ENCODE data around the gene PHYHD1.
A peak's percentile ranks its signal among the peaks of the same experiment; 100 is the strongest.

The PHYHD1 gene

DNA sequence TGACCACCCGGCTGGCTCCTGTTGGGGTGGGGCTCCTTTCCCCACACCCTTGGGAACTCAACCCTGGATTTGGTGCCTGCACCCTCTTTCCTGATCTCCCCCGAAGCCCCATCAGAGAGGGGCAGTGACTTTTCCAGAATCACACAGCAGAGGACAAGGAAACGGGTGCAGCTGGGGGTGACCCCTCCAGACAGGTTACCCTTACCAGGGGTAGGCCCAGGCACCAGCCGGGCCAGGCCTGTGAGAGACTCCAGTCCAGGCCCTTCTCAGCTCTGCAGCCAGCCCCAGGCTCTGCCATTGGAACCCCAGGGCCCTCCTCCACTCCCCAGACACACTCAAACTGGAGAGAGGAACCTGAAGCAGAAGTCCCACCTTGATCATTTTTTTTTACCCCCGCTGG is 19.0 kb upstream of the PHYHD1 start:
- no peak for DNase-seq

DNA sequence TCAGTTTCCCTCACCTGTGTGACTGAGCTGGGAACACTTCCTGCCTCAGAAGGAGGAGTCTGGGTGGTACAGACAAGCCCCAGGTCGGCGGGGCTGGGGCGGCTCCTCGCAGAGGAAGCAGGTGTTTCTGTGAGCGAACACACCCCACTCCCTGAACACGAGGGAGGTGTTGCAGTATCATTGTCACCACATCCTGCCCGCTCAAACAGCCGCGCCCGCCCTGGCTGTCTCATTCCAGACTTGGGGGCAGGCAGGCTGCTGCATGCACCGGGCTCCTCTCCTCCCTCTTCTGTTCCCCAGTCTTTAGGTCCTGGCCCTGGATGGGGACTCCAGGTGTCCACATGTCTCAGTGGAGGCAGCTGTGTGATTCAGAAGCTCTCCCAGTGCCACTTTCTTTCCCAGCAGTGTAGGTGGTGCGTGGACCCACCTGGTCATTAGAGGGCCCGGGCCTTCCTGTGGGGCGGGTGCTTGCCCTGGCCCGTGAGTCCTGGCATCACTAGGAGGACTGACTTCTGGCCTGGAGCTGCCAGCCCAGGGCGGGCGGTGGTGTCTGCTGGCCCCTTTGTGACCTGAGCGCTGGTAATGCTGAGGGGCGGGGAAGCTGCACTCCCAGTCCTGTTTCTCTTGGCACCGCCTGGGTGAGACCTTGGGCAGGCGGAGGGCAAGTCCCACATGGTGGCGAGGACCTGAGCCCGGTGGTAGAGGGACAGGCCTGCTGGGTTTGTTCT is 18.3 kb upstream of the PHYHD1 start:
- peak; percentile 74 for DNase-seq

DNA sequence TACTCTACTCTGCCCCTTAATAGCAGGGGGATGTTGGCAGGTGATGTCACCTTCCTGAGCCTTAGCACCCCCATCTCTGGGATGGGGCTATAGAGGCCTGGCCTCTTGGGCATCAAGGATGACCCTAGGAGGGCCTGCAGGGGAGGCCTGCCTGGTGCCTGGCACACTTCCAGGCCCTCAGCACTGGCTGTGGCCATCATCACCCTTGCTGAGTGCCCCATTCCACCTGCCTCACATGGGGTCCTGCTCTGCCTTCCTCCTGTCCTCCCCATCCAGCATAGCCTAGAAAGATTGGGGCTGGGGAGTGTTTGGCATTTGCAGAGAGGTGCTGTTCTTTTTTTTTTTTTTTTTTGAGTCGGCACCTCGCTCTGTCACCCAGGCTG is 17.7 kb upstream of the PHYHD1 start:
- DNase-seq, result no peak

- peak; percentile 48 for DNase-seq
Observed at GRCh38 chr9:128903871-128904620, 16.7 kb upstream of the PHYHD1 start.

- no peak for DNase-seq
Observed at GRCh38 chr9:128905964-128906363, 14.8 kb upstream of the PHYHD1 start.

DNA sequence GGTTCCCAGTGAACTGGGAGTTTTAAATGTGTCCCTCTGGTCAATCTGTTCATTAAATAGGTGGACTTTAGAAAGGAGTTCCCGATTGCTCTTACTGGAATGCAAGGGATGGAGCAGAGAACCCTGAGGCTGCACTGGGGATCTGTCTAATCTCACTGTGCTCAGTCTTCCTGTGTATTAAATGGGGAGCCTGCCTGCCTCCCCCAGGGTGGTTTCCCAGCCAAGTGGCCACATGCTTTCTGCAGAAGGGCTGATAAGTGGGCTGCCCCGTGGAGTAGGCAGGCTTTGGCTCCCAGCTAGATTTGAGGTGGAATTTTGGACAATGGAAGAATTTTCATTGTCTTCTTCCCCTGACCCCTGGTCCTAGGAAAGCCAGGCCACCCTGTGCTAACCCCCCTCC is 14.0 kb upstream of the PHYHD1 start:
- DNase-seq, result no peak

GRCh38 chr9:128908372-128908771 is 12.4 kb upstream of the PHYHD1 start:
- DNase-seq, result no peak

- DNase-seq, result no peak
Observed at GRCh38 chr9:128909859-128910258, 10.9 kb upstream of the PHYHD1 start.

DNA sequence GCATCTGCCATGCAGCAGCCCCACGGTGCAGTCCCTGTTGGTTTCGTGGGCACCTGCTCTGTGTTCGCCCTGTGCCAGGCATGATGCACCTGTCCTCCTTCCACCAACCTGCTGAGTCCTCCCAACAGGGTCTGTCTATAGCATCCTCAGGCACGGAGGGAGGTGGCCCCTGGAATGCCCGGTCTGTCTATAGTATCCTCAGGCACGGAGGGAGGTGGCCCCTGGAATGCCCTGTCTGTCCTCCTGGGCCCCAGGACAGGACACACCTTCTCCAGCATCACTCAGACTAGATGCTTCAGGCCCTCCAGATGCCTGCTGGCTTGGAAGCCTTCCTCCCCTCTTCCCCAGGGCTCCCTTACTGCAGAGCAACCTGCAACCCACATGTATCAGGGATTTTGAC is 9.9 kb upstream of the PHYHD1 start:
- no peak for DNase-seq

DNA sequence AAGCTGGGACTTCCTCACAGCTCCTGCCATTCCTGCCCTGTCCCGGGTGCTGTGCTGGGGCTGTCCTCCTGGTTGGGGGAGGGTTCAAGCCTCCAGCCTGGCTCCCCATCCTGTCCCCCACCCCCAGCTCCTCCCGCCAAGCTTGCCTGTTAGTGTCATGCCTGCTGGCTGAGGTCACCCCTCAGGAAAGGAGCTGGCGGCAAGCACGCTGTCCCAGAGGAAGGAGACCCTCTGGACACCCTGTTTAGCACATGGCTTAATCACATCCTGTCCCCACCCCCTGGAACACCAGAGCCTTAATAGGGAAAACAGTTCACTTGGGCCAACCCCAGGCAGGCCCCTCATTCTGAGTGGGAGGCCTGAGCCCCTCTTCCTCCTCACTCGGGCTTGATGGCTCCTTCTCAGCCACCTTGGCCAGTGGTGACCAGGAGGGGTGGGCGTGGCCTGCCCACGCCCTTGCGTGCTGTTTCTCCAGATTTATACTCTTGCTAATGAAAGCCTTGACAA is 9.2 kb upstream of the PHYHD1 start:
- DNase-seq, result no peak

GRCh38 chr9:128912270-128912853 is 8.4 kb upstream of the PHYHD1 start:
- no peak for DNase-seq

- DNase-seq, result no peak
Observed at GRCh38 chr9:128913048-128913900, 7.5 kb upstream of the PHYHD1 start.

DNA sequence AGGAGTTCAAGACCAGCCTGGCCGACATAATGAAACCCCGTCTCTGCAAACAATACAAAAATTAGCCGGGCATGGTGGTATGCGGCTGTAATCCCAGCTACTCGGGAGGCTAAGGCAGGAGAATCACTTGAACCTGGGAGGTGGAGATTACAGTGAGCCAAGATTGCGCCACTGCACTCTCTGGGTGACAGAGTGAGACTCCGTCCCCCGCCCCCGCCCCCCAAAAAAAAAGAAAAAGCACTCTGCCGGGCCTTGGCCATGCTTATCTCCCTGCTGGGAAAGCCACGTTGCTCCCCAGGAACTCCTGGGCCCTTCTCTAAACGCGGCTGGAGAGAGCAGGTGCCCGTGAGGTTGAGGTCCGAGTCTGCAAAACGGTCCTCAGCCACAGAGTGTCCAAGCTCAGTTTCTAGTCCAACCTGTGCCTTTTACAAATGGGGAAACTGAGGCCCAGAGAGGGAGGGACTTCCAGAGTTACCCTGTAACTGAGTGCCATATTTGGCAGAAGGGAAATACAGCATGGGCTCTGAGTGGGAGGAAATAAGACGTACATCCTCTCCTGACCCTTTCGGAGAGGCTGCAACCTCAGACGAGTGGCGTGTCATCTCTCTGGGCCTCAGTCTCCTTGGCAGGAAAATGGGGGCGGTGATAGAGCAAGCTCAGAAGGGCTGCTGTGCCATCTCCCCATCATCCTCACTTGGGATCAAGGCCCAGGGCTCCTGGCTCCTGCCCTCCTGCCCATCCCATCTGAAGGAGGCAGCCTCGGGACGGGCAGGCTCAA is 6.6 kb upstream of the PHYHD1 start:
- no peak for DNase-seq

DNA sequence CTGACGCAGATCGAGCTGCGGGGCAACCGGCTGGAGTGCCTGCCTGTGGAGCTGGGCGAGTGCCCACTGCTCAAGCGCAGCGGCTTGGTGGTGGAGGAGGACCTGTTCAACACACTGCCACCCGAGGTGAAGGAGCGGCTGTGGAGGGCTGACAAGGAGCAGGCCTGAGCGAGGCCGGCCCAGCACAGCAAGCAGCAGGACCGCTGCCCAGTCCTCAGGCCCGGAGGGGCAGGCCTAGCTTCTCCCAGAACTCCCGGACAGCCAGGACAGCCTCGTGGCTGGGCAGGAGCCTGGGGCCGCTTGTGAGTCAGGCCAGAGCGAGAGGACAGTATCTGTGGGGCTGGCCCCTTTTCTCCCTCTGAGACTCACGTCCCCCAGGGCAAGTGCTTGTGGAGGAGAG is 4.6 kb upstream of the PHYHD1 start:
- DNase-seq, result no peak

- DNase-seq, result no peak
Observed at GRCh38 chr9:128916745-128917144, 4.0 kb upstream of the PHYHD1 start.

- DNase-seq, result no peak
Observed at GRCh38 chr9:128917151-128917849, 3.5 kb upstream of the PHYHD1 start.

- no peak for DNase-seq
Observed at GRCh38 chr9:128918921-128919320, 1.9 kb upstream of the PHYHD1 start.

- no peak for DNase-seq
Observed at GRCh38 chr9:128919402-128920089, 1.2 kb upstream of the PHYHD1 start.

GRCh38 chr9:128921881-128922763 is 1.3 kb downstream of the PHYHD1 start:
- no peak for DNase-seq

DNA sequence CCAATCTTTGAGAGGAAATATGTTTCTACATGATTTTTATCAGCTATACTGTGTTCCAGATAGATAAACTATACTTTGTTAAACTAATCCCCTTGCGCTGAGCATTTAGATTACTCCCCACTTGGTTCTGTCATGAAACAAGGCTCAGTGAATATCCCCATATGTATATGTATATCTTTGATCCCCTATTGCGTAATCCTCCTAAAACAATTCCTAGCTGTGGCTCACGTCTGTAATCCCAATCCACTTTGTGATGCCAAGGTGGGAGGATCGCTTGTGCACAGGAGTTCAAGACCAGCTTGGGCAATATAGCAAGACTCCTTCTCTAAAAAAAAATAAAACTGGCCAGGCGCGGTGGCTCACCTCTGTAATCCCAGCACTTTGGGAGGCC is 2.7 kb downstream of the PHYHD1 start:
- DNase-seq, result no peak
